ENCODE data around the gene TRAF2.

DNA sequence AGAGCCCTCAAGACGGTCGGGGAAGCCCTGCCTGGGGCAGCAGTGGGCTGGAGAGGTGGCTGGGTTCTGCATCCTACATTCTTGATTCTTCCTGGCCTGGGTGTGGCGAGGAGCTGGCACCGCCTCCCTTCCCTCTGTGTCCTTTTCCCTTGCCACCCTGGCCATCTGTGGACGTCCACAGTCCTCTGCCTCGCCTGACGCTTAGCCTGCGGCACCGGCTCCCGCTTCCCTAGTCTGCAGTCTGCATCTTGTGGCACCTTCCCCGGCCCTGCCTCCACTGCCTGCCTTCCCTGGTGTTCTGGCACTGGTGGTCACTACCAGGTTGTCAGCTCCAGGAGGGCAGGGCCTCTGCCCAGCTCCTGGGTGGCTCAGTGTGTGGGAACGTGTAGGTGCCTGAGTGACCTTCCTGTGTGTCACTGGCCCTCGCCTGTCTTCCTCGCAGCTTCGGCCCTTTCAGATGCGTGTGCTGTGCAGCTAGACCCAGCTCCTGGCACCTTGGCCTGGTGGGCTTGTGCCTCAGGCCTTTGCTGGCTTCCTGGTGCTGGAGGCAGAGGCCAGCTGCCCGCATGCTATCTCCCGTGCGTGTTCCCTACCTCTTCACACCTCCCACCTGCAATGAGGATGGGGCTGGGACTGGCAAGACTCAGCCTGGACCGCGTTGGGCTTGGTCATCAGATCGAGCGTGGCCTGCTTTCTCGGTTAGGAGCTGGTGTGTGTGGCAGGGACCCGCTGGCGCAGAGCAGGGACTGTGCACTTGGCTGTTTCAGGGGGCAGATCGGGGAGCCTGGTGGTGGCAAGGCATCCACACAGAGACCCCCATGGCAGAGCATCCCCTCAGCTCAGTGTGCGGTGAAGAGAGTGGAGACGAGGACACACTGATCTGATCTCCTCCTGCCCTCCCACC is 20.9 kb downstream of the TRAF2 start:
- TF ChIP-seq, protein P1, sequence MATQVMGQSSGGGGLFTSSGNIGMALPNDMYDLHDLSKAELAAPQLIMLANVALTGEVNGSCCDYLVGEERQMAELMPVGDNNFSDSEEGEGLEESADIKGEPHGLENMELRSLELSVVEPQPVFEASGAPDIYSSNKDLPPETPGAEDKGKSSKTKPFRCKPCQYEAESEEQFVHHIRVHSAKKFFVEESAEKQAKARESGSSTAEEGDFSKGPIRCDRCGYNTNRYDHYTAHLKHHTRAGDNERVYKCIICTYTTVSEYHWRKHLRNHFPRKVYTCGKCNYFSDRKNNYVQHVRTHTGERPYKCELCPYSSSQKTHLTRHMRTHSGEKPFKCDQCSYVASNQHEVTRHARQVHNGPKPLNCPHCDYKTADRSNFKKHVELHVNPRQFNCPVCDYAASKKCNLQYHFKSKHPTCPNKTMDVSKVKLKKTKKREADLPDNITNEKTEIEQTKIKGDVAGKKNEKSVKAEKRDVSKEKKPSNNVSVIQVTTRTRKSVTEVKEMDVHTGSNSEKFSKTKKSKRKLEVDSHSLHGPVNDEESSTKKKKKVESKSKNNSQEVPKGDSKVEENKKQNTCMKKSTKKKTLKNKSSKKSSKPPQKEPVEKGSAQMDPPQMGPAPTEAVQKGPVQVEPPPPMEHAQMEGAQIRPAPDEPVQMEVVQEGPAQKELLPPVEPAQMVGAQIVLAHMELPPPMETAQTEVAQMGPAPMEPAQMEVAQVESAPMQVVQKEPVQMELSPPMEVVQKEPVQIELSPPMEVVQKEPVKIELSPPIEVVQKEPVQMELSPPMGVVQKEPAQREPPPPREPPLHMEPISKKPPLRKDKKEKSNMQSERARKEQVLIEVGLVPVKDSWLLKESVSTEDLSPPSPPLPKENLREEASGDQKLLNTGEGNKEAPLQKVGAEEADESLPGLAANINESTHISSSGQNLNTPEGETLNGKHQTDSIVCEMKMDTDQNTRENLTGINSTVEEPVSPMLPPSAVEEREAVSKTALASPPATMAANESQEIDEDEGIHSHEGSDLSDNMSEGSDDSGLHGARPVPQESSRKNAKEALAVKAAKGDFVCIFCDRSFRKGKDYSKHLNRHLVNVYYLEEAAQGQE (IDR thresholded peaks at IDR 0.05; ENCODE audit: insufficient read depth in 1 of 2, low read depth in 2 of 2, low read length in 2 of 2), result no peak
- no peak for TF ChIP-seq TAF1 (IDR thresholded peaks at IDR 0.05; ENCODE audit: borderline replicate concordance, insufficient read depth, low read length)
- no peak for TF ChIP-seq POLR2AphosphoS5 (IDR thresholded peaks at IDR 0.05; ENCODE audit: low read depth, low read length)
- no peak for TF ChIP-seq SIN3A (IDR thresholded peaks at IDR 0.05; ENCODE audit: borderline replicate concordance, insufficient read depth, low read length)
- TF ChIP-seq FOXP2 (optimal IDR thresholded peaks at IDR 0.05; ENCODE audit: borderline replicate concordance, extremely low read depth, extremely low read length, insufficient read depth), result no peak
